Stimulated activated CD4-positive, alpha-beta T cell treated with anti-CD3 and anti-CD28 coated beads, Interleukin-2, amount 100 ng/mL, for 48 hours (primary cell): ENCODE measurements around the gene IYD.

Source experiments
- DNase-seq, 2 donors: peaks; one replicate each; pipeline ENCODE4 v3.0.0-alpha.2; 2020

Gene IYD, protein sequence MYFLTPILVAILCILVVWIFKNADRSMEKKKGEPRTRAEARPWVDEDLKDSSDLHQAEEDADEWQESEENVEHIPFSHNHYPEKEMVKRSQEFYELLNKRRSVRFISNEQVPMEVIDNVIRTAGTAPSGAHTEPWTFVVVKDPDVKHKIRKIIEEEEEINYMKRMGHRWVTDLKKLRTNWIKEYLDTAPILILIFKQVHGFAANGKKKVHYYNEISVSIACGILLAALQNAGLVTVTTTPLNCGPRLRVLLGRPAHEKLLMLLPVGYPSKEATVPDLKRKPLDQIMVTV

DNA sequence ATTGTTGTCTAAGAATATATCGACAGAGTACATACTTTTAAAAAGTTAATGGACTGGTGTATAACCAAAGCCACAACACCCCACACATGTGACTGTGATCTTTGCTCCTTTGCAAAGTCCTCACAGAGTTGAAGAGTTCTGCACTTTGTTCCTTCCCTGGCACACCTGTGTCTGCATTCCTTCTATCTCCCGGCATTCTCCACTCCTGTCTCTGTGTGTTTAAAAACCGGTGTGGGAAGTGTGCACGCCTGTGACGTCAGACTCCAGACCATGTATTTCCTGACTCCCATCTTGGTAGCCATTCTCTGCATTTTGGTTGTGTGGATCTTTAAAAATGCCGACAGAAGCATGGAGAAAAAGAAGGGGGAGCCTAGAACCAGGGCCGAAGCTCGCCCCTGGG lies at the start of gene IYD:
IYD (plus strand) TSS at position 251 of the 400 bp plus-strand sequence; CDS start at position 271, 20 bp downstream.
- no peak for DNase-seq

DNA sequence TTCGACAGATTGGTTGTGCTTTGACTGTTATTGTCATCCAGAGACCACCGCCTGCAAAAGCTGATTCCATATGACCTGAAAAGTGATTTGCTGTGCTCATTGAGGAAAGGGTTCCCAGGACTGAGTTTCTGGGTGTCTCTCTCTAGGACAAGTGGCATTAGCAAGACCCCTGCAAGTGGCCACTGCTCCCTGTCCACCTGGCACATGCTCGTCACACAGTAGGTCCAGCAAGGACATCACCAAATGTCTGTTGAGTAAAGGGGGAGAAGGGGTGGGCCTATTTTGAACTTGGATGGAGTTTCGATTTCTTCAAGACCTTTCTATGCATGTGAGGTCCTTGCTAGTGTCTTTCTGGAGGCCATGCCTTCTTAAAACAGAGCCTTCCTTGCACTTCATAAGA lies 48.9 kb upstream of the IYD start:
- DNase-seq = no peak

DNA sequence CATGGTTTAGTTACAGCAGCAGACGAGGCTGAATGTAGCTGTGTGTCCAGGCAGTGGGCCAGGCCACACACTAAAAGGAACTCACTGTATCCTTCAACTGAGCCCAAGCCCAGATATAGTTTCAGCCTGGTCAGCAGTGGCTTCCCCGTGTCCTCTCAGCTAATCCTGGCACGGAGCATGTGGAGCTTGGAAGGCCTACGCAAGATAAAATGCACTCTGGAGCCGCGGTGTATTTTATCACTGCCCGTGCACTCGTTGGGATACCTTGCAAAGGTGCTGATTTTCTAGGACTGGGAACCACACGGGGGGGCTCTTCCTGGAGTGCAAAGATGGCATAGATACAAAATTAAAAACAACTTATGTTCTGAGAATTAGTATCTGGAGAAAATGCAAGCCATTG lies 48.4 kb upstream of the IYD start:
- no peak for DNase-seq

DNA sequence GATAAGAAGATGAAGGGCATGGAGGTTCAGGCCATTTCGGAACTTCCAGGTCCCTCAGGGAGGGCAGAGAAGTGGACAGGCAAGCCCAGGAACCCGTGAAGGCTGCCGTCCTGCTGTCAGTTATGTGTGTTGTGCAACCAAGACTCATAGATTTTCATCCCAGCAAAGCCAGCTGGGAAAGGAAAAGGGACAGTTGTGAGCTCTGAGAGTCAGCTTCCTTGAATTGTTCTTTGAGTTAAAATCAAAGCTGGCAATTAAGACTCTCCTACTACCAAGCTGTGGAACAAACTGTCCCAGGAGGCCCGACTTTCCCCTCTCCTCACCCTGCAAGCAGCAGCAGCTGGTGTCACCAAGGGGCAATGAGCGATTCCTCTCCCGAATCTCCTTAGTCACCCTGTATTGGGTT lies 46.3 kb upstream of the IYD start:
- DNase-seq = no peak

DNA sequence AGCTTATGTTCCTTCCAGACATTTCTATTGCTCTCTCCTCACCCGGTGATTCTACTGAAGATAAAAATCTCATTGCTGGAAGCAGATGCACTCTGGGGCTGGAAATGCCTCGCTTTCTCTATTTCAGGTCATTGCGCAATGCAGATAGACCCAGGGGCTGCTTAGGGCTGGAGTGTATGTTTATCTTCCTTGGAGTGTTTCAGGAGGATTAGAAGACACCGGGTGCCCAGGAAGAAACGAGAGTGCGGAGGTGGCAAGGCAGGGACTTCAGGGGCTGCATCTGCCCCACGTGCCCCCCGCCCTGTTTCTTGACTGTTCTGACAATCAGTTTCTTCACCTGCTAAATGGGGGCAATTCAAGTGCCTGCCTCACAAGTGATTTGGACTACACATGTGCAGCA lies 45.6 kb upstream of the IYD start:
- no peak for DNase-seq

DNA sequence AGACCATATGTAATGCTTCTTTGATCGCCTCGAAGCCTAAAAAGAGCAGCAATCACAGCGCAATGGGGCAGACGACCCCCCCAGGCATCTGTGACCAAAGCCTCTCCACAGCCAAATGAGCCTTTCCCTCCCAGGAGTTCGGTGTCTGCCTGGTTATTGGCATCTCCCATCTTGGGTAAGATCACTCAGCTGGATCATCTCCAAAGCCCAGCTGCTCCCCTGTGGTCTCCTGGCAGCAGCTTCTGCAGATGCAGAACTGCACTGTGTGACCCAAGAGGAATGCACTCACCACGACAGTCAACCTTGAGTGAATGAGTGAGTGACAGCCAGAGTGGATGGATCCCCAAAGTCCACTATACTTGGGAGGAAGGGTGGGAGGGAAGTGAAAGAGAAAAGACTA lies 44.8 kb upstream of the IYD start:
- DNase-seq = no peak

DNA sequence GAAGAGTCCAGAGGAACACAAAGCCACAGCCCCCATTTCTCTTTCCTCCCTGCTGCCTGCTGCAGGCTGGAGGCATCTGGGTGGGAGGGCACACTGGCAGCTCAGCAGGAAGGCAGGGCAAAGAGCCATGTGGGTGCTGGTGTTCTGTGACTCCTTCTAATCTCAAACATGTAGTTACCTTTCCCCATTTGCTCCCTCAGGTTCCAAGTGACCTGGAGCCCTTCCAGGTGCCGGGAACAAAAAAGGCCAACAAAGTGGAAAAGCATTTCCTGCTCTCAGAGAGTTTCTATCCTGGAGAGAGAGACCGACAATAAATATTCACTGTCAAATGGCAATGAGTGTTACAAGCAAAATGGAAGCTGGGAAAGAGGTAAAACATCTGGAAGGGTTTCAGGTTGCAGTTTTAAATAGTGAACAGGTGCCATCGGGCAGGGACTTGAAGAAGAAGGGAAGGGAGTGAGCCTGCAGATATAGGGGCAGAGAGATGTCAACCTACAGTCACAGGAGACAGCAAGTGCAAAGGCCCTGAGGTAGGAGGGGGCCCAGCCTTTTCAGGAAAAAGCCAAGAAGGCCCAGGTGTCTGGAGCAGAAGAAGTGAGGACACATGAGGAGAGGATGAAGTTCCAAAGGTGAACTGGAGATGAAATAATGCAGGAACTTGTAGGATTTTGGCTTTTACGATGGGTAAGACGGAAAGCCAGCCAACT lies 43.6 kb upstream of the IYD start:
- no peak for DNase-seq

DNA sequence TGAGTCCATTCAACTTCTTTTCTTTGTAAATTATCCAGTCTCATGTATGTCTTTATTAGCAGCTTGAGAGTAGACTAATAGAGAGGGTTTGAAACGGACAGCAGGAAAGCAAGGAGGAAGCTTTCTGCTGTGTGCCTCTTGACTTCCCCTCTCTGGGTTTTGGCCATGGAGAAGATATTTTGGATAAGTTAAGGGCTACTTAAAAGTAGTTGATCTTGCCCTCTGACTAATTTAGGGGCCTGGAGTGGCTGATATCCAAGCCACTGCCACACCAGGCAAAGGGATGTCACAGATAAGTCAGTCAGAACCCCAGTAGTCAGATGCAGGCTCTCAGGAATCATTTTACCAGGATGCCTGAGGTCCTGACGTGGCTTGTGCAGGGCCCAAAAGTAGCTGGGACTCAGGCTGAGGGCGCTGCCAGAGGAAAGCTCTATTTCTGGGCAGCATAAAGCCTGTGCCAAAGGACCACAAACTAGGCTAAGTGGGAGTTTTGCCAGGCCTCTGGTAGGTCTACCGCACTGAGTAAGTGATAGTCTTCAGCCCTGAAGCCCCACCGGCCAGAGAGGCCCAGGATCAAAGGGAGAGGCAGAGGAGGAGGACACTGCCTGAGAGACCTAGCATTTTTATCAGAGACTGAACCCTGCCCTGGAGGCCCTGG lies 41.6 kb upstream of the IYD start:
- no peak for DNase-seq

DNA sequence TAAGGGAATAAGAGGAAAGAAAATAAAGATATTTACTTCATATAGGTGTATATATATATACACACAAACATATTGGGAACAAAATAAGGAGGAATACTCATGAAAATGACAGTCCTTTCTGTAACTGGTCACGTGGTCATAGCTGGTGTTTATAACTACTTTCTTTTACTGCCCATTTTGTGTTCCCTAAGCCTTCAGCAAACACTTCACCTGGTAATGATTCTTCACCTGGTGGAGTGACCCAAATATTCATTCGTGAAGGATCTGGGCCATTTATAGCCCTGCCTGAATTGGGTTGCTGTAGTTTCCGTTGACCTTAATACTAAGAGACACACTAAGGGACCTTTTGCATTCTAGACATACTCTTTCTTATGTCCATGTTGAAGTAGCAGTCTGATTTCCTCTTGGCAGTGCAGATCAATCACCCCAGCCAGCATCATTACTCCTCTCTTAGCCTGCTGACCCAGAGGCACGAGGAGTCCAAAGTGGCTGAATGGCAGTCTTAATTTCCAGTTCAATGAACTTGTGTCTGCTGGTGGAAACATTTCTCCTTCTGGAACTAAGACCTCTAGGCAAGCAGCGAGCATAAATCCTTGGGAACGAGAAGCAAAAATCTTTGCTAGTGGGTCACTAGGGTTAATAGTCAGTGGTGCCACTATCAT lies 39.9 kb upstream of the IYD start:
- no peak for DNase-seq

DNA sequence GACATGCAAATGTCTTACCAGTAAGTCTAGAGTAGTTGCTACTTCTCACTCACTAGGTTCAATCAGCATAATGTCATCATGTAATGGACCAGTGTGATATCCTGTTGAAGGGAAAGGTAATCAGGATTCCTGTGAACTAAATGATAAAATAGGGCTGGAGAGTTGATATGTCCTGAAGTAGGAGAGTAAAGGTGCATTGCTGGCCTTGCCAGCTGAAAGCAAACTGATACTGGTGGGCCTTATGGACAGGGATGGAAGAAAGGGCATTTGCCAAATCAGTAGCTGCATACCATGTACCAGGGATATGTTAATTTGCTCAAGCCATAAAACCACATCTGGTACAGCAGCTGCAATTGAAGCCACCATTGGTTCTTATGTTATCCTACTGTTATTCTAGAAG lies 37.5 kb upstream of the IYD start:
- no peak for DNase-seq

DNA sequence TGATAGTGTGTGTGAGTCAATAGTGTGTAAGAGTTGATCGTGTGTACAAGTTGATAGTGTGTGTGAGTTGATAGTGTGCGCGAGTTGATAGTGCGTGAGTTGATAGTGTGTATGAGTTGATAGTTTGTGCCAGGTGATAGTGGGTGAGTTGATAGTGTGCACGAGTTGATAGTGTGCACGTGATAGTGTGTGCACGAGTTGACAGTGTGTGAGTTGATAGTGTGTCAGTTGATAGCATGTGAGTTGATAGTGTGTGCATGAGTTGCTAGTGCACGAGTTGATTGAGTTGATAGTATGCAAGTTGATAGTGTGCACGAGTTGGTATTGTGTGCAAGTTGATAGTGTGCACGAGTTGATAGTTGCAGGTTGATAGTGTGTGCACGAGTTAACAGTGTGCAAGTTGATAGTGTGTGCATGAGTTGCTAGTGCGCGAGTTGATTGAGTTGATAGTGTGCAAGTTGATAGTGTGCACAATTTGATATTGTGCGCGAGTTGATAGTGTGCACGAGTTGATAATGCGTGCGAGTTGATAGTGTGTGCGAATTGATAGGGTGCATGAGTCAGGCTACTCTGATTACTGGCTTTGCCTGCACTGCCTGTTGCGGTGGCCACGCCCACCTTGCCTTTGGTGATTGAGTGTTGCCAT lies 35.8 kb upstream of the IYD start:
- no peak for DNase-seq

DNA sequence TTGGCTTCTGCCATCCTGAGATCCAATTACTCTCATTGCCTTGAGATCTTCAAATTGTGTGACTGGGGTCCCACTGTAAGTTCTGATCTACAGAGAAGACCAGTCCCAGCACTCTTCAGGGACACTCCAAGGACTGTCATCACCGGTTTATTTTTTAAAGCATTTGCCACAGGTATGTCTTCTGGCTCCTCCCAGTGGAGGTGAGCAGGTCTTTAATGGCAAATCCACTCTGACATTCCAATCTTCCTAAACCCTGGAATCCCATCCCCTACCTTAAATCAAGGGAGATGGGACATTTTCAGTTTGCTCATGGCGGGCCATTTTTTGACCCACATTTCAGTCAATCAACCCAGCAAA lies 35.2 kb upstream of the IYD start:
- no peak for DNase-seq

DNA sequence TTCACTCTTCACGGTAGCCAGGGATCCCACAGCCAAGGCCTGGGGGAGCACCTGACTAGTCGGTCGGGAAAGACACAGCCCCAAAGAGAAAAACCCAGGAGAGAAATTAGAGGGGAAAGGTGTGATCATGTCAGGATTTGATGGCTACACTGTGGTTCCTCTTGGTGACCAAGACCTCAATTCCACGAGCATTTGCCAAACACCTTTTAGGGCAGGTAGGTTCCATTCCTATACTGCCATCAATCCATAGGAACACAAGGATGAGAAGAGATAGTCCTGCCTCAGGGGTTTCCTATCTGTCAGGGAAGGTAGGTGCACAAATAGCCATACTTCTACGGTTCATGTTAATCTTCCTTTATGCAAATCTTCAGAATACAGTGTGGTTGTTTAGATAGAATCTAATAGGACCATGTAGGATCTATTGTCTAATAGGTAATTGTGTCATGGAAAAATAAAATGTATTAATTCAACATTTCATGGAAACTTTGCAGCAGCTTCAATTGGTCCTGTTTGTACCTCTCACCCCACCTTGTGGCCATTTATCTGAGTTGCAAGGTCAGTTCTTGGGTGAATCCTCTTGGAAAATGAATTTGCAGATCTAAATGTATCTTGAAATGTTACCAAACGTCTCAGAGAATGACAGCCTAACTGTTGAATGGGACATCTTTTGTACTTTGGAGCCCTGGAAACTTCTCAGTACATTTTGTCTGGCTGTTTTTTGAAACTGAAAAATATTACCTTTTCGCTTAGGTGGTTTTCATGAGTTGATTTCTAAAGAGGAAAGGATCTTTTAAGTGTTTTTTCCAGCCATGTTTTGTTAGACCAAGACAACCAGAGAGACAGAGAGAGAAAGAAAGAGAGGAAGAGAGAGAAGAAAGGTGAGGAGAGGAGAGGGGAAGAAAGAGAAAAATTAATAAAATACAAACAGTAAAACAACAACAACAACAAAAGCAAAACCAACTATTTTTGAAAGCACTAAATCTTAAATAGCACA lies 33.7 kb upstream of the IYD start:
- DNase-seq = peak in 1 of 2 donors; percentile 28

DNA sequence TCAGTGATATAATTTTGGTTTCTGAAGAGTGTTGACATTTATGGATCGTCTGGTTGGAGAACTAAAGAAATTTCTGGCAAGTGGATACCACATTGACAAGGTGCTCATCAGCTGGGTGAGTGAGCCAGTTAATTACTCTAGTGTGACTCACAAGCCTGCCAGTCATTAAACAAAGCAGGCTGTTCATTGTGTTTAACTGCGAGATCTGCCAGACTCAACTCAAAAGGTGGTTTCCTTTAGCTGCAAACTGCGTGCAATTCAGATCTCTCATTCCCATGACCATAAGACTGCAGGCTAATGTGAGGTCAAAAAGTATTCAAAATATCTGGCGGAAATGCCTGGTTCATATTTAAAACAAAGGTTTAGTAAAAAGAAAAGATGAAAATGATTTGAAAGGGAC lies 32.5 kb upstream of the IYD start:
- DNase-seq = no peak

DNA sequence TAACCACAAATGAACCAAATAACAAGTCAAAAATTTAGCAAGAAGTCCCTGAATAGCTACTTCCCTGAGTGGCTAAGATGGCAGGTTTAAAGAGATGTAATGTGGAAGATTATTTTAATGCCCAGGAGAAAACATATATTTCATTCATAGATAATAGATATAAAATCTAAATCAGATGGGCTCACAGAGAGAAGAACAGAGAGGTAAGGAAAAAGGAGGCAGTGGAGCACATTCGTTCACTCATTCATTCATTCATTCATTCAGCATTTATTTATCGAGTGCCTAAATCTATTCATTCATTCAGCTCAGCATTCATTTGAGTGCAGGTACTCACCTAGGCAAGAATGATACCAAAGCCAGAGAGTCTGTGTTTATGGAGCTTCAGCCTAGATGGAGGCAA lies 32.1 kb upstream of the IYD start:
- DNase-seq = no peak

DNA sequence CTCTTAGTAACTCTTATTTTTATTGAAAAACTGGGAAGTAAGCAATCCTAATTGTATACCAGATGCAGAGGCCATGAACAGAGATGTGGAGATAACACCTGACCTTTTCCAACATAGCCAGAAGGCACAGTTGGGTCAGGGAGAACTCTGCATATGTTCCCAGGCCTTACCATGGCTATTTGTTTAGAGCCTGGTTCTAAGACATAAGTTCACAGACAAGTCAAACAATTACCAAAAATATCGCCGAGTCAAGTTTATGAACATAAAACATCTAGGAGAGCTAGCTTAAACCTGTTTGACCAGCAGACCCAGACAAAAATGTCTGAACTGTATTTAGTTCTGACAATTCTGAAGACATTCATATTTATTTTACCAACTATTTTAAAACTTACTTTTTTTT lies 26.7 kb upstream of the IYD start:
- DNase-seq = no peak

DNA sequence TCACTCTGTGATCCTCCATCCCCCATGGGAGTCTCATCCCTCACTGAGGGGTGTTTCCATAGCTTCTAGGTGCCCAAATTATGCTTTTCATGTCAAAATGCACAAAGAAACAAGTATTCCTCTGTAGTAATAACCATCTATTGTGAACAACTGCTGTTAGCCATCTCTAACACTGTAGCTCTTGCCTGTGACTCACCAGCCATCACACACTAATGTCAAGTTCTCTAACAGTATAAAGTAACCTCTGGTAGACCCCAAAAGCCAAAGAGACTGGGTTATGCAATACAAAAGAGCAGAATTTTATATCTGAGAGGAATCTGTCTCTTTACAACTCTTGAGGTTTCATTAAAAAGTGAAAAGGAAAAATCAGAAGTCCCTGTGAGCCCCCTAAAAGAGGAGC lies 25.4 kb upstream of the IYD start:
- no peak for DNase-seq

DNA sequence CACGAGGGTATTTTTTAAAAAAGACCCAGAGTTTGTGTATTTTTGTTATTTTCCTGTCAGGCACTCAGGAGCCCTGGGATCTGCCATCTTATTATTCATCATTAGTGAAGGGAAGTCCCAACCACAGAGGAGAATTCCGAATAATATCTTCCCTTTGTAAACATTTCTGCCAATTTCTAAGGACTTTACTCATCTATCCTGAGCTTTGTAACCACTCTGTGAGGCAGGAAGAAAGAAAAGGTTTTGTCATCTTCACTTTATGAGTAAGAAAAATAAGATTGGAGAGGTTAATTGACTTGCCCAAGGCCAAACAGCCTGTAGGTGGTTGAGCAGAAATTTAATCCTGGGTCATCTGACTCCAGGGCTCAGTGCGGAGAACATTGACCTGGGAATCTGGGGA lies 23.0 kb upstream of the IYD start:
- DNase-seq = no peak

DNA sequence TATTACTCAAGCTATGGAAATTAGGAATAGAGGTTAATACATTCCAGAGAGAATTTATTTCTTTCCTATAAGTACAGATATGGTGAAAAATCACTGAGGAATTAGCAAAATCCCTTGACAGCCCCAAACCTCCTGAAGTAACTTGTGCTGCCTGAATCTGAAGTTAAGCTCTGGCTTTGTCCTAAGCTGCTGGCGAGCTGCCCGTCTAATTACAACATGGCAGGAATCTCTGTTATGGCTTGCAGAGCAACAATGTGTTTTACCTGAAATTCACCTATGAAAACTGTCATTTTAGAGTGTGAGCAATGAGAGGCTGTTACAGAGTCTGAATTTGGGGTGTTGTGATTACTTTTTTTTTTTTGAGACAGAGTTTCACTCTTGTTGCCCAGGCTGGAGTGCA lies 22.5 kb upstream of the IYD start:
- no peak for DNase-seq

DNA sequence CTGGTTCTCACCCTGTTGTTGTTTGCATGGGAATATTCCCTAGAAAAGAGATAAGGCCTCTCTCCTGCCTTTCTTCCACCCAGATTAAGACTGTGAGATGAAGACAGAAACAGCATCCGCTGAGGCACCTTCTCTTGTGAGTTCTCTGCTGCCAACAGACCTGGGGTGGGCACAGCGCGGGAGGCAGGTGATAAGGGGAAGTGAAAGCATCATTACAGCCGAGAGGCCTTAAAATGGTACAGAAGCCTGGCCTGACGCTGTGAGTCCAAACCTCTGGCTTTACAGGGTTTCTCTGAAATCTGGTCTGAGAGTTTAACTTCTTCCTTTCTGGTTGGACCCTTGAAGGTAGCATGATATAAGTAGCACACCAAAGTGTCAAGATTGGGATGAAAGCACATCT lies 21.0 kb upstream of the IYD start:
- no peak for DNase-seq

DNA sequence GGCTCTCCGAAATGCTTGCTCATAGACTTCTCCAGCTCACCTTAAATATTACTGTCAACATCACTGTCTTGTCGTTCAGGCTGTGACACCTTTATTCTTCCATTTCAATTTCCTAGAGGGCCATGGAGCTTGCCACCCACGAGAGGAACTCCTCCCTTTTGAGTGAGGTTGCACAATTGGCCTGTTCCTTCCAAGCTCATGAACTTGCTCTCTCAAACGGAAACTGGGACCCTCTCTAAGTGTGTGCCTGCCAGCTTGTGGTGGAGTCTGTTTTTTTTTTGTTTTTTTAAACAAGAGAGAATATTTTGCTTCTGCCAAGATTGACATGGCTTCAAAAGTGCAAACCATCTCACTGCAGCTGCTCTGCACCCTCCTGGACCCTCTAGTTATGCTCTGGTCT lies 19.3 kb upstream of the IYD start:
- DNase-seq = no peak
